ENCODE results near the gene UBN1. TPM values are rescaled to one million over a fixed set of nuclear protein-coding genes. Genes with fewer than 3 reads are reported as not detected.

UBN1 gene
- total and polyA plus RNA-seq, 2 of the 13 experiments (the other 11 are each of a cell fraction or from before 2014, with no cell fraction given) = 10.6 to 23.5 TPM

GRCh38 chr16:4924593-4925292, 77.5 kb downstream of the UBN1 start (continued):
- TF ChIP-seq ZNF101 (CRISPR knock-in tag; IDR thresholded peaks at IDR 0.05; ENCODE audit: borderline replicate concordance, low read depth) = no peak
- peak; percentile 22; the same call in 1 of the 2 replicates for TF ChIP-seq YEATS2 (CRISPR knock-in tag; IDR thresholded peaks at IDR 0.05; ENCODE audit: borderline replicate concordance)
- TF ChIP-seq HNF4A (CRISPR knock-in tag; IDR thresholded peaks at IDR 0.05) = peak; percentile 74
- TF ChIP-seq ZBTB38 (CRISPR knock-in tag; IDR thresholded peaks at IDR 0.05) = 0 out of 2 replicates have a peak, but pooled peaks have one; percentile 49
- TF ChIP-seq, protein P1, sequence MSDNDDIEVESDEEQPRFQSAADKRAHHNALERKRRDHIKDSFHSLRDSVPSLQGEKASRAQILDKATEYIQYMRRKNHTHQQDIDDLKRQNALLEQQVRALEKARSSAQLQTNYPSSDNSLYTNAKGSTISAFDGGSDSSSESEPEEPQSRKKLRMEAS (IDR thresholded peaks at IDR 0.05) = peak; percentile 50; the same call in 1 of the 2 replicates
- TF ChIP-seq, protein P2, sequence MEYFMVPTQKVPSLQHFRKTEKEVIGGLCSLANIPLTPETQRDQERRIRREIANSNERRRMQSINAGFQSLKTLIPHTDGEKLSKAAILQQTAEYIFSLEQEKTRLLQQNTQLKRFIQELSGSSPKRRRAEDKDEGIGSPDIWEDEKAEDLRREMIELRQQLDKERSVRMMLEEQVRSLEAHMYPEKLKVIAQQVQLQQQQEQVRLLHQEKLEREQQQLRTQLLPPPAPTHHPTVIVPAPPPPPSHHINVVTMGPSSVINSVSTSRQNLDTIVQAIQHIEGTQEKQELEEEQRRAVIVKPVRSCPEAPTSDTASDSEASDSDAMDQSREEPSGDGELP (IDR thresholded peaks at IDR 0.05; ENCODE audit: borderline replicate concordance, low read depth) = peak; percentile 73; the same call in 1 of the 2 replicates
- peak; percentile 64 for TF ChIP-seq FOXO1 (CRISPR knock-in tag; IDR thresholded peaks at IDR 0.05)
- peak; percentile 78; the same call in 1 of the 2 replicates for TF ChIP-seq ZBTB42 (CRISPR knock-in tag; IDR thresholded peaks at IDR 0.05)
- TF ChIP-seq, protein P3, sequence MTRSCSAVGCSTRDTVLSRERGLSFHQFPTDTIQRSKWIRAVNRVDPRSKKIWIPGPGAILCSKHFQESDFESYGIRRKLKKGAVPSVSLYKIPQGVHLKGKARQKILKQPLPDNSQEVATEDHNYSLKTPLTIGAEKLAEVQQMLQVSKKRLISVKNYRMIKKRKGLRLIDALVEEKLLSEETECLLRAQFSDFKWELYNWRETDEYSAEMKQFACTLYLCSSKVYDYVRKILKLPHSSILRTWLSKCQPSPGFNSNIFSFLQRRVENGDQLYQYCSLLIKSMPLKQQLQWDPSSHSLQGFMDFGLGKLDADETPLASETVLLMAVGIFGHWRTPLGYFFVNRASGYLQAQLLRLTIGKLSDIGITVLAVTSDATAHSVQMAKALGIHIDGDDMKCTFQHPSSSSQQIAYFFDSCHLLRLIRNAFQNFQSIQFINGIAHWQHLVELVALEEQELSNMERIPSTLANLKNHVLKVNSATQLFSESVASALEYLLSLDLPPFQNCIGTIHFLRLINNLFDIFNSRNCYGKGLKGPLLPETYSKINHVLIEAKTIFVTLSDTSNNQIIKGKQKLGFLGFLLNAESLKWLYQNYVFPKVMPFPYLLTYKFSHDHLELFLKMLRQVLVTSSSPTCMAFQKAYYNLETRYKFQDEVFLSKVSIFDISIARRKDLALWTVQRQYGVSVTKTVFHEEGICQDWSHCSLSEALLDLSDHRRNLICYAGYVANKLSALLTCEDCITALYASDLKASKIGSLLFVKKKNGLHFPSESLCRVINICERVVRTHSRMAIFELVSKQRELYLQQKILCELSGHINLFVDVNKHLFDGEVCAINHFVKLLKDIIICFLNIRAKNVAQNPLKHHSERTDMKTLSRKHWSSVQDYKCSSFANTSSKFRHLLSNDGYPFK (CRISPR knock-in tag; IDR thresholded peaks at IDR 0.05; ENCODE audit: borderline replicate concordance) = peak; percentile 62; the same call in 1 of the 2 replicates
- TF ChIP-seq TEAD3 (CRISPR knock-in tag; optimal IDR thresholded peaks at IDR 0.05; ENCODE audit: borderline replicate concordance) = peak; percentile 100
- TF ChIP-seq XRCC5 (optimal IDR thresholded peaks at IDR 0.05; ENCODE audit: low read length) = peak; percentile 23
- peak; percentile 56; the same call in 1 of the 2 replicates for TF ChIP-seq KLF12 (CRISPR knock-in tag; IDR thresholded peaks at IDR 0.05; ENCODE audit: borderline replicate concordance)
- TF ChIP-seq ZNF883 (CRISPR knock-in tag; IDR thresholded peaks at IDR 0.05; ENCODE audit: not compliant biosample characterization) = peak; percentile 76
- TF ChIP-seq, protein P4, sequence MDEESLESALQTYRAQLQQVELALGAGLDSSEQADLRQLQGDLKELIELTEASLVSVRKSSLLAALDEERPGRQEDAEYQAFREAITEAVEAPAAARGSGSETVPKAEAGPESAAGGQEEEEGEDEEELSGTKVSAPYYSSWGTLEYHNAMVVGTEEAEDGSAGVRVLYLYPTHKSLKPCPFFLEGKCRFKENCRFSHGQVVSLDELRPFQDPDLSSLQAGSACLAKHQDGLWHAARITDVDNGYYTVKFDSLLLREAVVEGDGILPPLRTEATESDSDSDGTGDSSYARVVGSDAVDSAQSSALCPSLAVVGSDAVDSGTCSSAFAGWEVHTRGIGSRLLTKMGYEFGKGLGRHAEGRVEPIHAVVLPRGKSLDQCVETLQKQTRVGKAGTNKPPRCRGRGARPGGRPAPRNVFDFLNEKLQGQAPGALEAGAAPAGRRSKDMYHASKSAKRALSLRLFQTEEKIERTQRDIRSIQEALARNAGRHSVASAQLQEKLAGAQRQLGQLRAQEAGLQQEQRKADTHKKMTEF (CRISPR knock-in tag; IDR thresholded peaks at IDR 0.05) = 0 out of 2 replicates have a peak, but pooled peaks have one; percentile 33
- TF ChIP-seq HMG20B (CRISPR knock-in tag; conservative IDR thresholded peaks at IDR 0.05) = peak; percentile 77; the same call in 1 of the 2 replicates
- TF ChIP-seq ZNF761 (CRISPR knock-in tag; conservative IDR thresholded peaks at IDR 0.05) = peak; percentile 65; the same call in 1 of the 2 replicates
- TF ChIP-seq ZNF577 (CRISPR knock-in tag; IDR thresholded peaks at IDR 0.05; ENCODE audit: borderline replicate concordance, low read depth) = no peak
- 0 out of 4 replicates have a peak, but pooled peaks of 1 of the 2 experiments have one; percentile 8 for TF ChIP-seq EP300 (IDR thresholded peaks at IDR 0.05; ENCODE audit: low read depth in 2 of 2, low read length in 2 of 2)
- no peak for TF ChIP-seq EP300 (CRISPR knock-in tag; IDR thresholded peaks at IDR 0.05; ENCODE audit: borderline replicate concordance)
- peak; percentile 62; the same call in 1 of the 2 replicates for TF ChIP-seq SP5 (CRISPR knock-in tag; IDR thresholded peaks at IDR 0.05; ENCODE audit: borderline replicate concordance, low read depth)
- no peak for TF ChIP-seq PBX3 (CRISPR knock-in tag; IDR thresholded peaks at IDR 0.05; ENCODE audit: borderline replicate concordance)
- no peak for TF ChIP-seq ZNF232 (CRISPR knock-in tag; IDR thresholded peaks at IDR 0.05; ENCODE audit: borderline replicate concordance)
- no peak for TF ChIP-seq ZNF205 (CRISPR knock-in tag; IDR thresholded peaks at IDR 0.05)
- peak; percentile 35; the same call in 1 of the 2 replicates for TF ChIP-seq MIXL1 (CRISPR knock-in tag; IDR thresholded peaks at IDR 0.05)

Data from HepG2 (cell line).